Measurements from ENCODE around the gene EPB41L2. TPM values are rescaled to one million over a fixed set of nuclear protein-coding genes. Genes with fewer than 3 reads are reported as not detected.
"Not testable (repeated sequence)": the region's sequence is repeated elsewhere in the genome, so short reads cannot be mapped to it uniquely, and the experiment has no call there.

The EPB41L2 gene
- total RNA-seq, 1 donor from 2014 or later: 314 TPM

- no peak overlapping the region for H3K27ac Mint-ChIP-seq (ENCODE audit: unreplicated experiment)
- no peak for DNase-seq (ENCODE audit: low spot score)
- no peaks in the 10 kb centered on the region for H3K9me3 Mint-ChIP-seq (ENCODE audit: unreplicated experiment)
- H3K27me3 Mint-ChIP-seq (ENCODE audit: unreplicated experiment): peaks cover 1% of the 10 kb centered on the region
- TF ChIP-seq CTCF (IDR thresholded peaks at IDR 0.05; ENCODE audit: unreplicated experiment): no peak
- no peaks in the 10 kb centered on the region for H3K36me3 Mint-ChIP-seq (ENCODE audit: low read depth, unreplicated experiment)
- H3K4me1 Mint-ChIP-seq (ENCODE audit: unreplicated experiment): no peaks in the 10 kb centered on the region
- no peak overlapping the region for H3K4me3 Mint-ChIP-seq (ENCODE audit: unreplicated experiment)
Measured at GRCh38 chr6:131101911-131102680, 39.1 kb upstream of the EPB41L2 start.

- peaks cover 1% of the 10 kb centered on the region for H3K27me3 Mint-ChIP-seq (ENCODE audit: unreplicated experiment)
- H3K27ac Mint-ChIP-seq (ENCODE audit: unreplicated experiment): no peak overlapping the region
- no peak overlapping the region for H3K4me3 Mint-ChIP-seq (ENCODE audit: unreplicated experiment)
- H3K4me1 Mint-ChIP-seq (ENCODE audit: unreplicated experiment): no peaks in the 10 kb centered on the region
- H3K36me3 Mint-ChIP-seq (ENCODE audit: low read depth, unreplicated experiment): no peaks in the 10 kb centered on the region
- no peaks in the 10 kb centered on the region for H3K9me3 Mint-ChIP-seq (ENCODE audit: unreplicated experiment)
- no peak for DNase-seq (ENCODE audit: low spot score)
- TF ChIP-seq CTCF (IDR thresholded peaks at IDR 0.05; ENCODE audit: unreplicated experiment): no peak
Measured at GRCh38 chr6:131096786-131097185, 33.7 kb upstream of the EPB41L2 start.

- no peak overlapping the region for H3K27ac Mint-ChIP-seq (ENCODE audit: unreplicated experiment)
- H3K9me3 Mint-ChIP-seq (ENCODE audit: unreplicated experiment): no peaks in the 10 kb centered on the region
- no peaks in the 10 kb centered on the region for H3K4me1 Mint-ChIP-seq (ENCODE audit: unreplicated experiment)
- no peak overlapping the region for H3K4me3 Mint-ChIP-seq (ENCODE audit: unreplicated experiment)
- H3K27me3 Mint-ChIP-seq (ENCODE audit: unreplicated experiment): no peaks in the 10 kb centered on the region
- no peak for TF ChIP-seq CTCF (IDR thresholded peaks at IDR 0.05; ENCODE audit: unreplicated experiment)
- no peak for DNase-seq (ENCODE audit: low spot score)
- H3K36me3 Mint-ChIP-seq (ENCODE audit: low read depth, unreplicated experiment): no peaks in the 10 kb centered on the region
Measured at GRCh38 chr6:131093334-131093733, 30.3 kb upstream of the EPB41L2 start.

GRCh38 chr6:131091944-131092343, 28.9 kb upstream of the EPB41L2 start:
- H3K9me3 Mint-ChIP-seq (ENCODE audit: unreplicated experiment); H3K27ac Mint-ChIP-seq (ENCODE audit: unreplicated experiment); H3K27me3 Mint-ChIP-seq (ENCODE audit: unreplicated experiment); H3K4me3 Mint-ChIP-seq (ENCODE audit: unreplicated experiment); DNase-seq (ENCODE audit: low spot score); H3K36me3 Mint-ChIP-seq (ENCODE audit: low read depth, unreplicated experiment); H3K4me1 Mint-ChIP-seq (ENCODE audit: unreplicated experiment): not testable (repeated sequence)

GRCh38 chr6:131090339-131090738, 27.3 kb upstream of the EPB41L2 start:
- H3K9me3 Mint-ChIP-seq (ENCODE audit: unreplicated experiment); DNase-seq (ENCODE audit: low spot score); H3K27me3 Mint-ChIP-seq (ENCODE audit: unreplicated experiment); H3K4me1 Mint-ChIP-seq (ENCODE audit: unreplicated experiment); H3K4me3 Mint-ChIP-seq (ENCODE audit: unreplicated experiment); H3K27ac Mint-ChIP-seq (ENCODE audit: unreplicated experiment): not testable (repeated sequence)
- peaks cover 10% of the 10 kb centered on the region for H3K36me3 Mint-ChIP-seq (ENCODE audit: low read depth, unreplicated experiment)

GRCh38 chr6:131084982-131085381, 21.9 kb upstream of the EPB41L2 start:
- no peak for DNase-seq (ENCODE audit: low spot score)
- Mint-ChIP-seq H3K4me3 (ENCODE audit: unreplicated experiment) (no peak overlapping the region), H3K27me3 (ENCODE audit: unreplicated experiment) (peaks cover 4% of the 10 kb centered on the region)

More at GRCh38 chr6:131084982-131085381, 21.9 kb upstream of the EPB41L2 start:
- Mint-ChIP-seq H3K4me1 (ENCODE audit: unreplicated experiment) (no peaks in the 10 kb centered on the region), H3K27ac (ENCODE audit: unreplicated experiment) (no peak overlapping the region), H3K9me3 (ENCODE audit: unreplicated experiment) (peaks cover 5% of the 10 kb centered on the region), H3K36me3 (ENCODE audit: low read depth, unreplicated experiment) (peaks cover 10% of the 10 kb centered on the region)
- no peak for TF ChIP-seq CTCF (IDR thresholded peaks at IDR 0.05; ENCODE audit: unreplicated experiment)

Measured in endothelial cell (in vitro differentiated cells).